IPS-NIHi7 (cell line): ENCODE data around the gene CEP63.
A peak's percentile ranks its signal among the peaks of the same experiment; 100 is the strongest.
"Not testable (repeated sequence)": the region's sequence is repeated elsewhere in the genome, so short reads cannot be mapped to it uniquely, and the experiment has no call there.

Experiments used
- DNase-seq: peaks from one replicate; pipeline ENCODE4 v3.0.0; 2012; ENCODE audit warnings: mixed read lengths; ENCODE audit errors: extremely low spot score

Gene CEP63

GRCh38 chr3:134576426-134576825 is 90.6 kb downstream of the CEP63 start:
- no peak for DNase-seq

GRCh38 chr3:134576831-134577230 is 91.0 kb downstream of the CEP63 start:
- DNase-seq = no peak

GRCh38 chr3:134579141-134579665 is 93.3 kb downstream of the CEP63 start:
- no peak for DNase-seq

- DNase-seq = no peak
Observed at GRCh38 chr3:134590766-134591165, 104.9 kb downstream of the CEP63 start.

GRCh38 chr3:134592806-134593205 is 106.9 kb downstream of the CEP63 start:
- DNase-seq = no peak

- DNase-seq = no peak
Observed at GRCh38 chr3:134594331-134594741, 108.5 kb downstream of the CEP63 start.

GRCh38 chr3:134594986-134595385 is 109.1 kb downstream of the CEP63 start:
- DNase-seq = not testable (repeated sequence)

GRCh38 chr3:134597390-134597970 is 111.6 kb downstream of the CEP63 start:
- no peak for DNase-seq

- DNase-seq = no peak
Observed at GRCh38 chr3:134598763-134599545, 113.1 kb downstream of the CEP63 start.

GRCh38 chr3:134600206-134600605 is 114.3 kb downstream of the CEP63 start:
- DNase-seq = no peak

GRCh38 chr3:134600685-134601463 is 115.0 kb downstream of the CEP63 start:
- DNase-seq = peak; percentile 92

- DNase-seq = peak; percentile 94
Observed at GRCh38 chr3:134601539-134602439, 115.9 kb downstream of the CEP63 start.

GRCh38 chr3:134602440-134602814 is 116.6 kb downstream of the CEP63 start:
- no peak for DNase-seq

GRCh38 chr3:134603480-134603879 is 117.6 kb downstream of the CEP63 start:
- no peak for DNase-seq

GRCh38 chr3:134603956-134604355 is 118.1 kb downstream of the CEP63 start:
- DNase-seq = no peak

- no peak for DNase-seq
Observed at GRCh38 chr3:134605556-134605955, 119.7 kb downstream of the CEP63 start.

- DNase-seq = no peak
Observed at GRCh38 chr3:134606033-134607025, 120.5 kb downstream of the CEP63 start.

GRCh38 chr3:134607054-134608022 is 121.5 kb downstream of the CEP63 start:
- DNase-seq = no peak
